IMR-90 (cell line): ENCODE measurements around the gene GALNT4. TPM values are rescaled to one million over a fixed set of nuclear protein-coding genes. Genes with fewer than 3 reads are reported as not detected.

ENCODE experiments used
- ATAC-seq: fragments of 200-7000 bp; cut with Tn5 transposase; 2 replicates; pipeline ENCODE4 v1.9.1; 2020; ENCODE audit warnings: low read depth, mild to moderate bottlenecking, moderate library complexity
- BruUV-seq: library from RNA; stranded (reverse); fragments of 400-500 nt; replicated peaks from 2 replicates; lab custom pipeline; 2021; lab: Mats Ljungman, UMichigan
- CTCF ChIA-PET: fragments of 300-600 bp; formaldehyde crosslinking; extraction: SDS; loops from one replicate; lab custom pipeline; 2021; ENCODE audit warnings: antibody characterized with exemption; lab: Yijun Ruan, JAX
- POLR2A ChIA-PET: fragments of 300-600 bp; sonication (Branson Sonifier 250); formaldehyde crosslinking; loops from one replicate; lab custom pipeline; 2022; ENCODE audit warnings: antibody characterized with exemption; ENCODE audit not compliant: unreplicated experiment; lab: Charles Lee
- DNase-seq: peaks from one replicate; pipeline ENCODE4 v3.0.0; 2013
- H2AFZ ChIP-seq: replicated peaks from 2 replicates; pipeline ENCODE3; 2013; ENCODE audit warnings: low read length, mild to moderate bottlenecking; ENCODE audit not compliant: poor library complexity
- H2AK5ac ChIP-seq: 2 replicates; pipeline ENCODE4 v1.6.1; 2013; ENCODE audit warnings: low read depth, low read length, inconsistent platforms
- H2AK9ac ChIP-seq: replicated peaks from 2 replicates; pipeline ENCODE3; 2013; ENCODE audit warnings: mild to moderate bottlenecking, low read depth, low read length, moderate library complexity; ENCODE audit not compliant: poor library complexity
- H2BK120ac ChIP-seq: 2 replicates; pipeline ENCODE4 v1.6.1; 2013; ENCODE audit warnings: low read depth, low read length, inconsistent platforms
- H2BK15ac ChIP-seq: 3 replicates; pipeline ENCODE4 v1.6.1; 2013; ENCODE audit warnings: low read depth, low read length, inconsistent platforms
- H2BK20ac ChIP-seq: 2 replicates; pipeline ENCODE4 v1.6.1; 2013; ENCODE audit warnings: low read depth, mild to moderate bottlenecking, inconsistent platforms, low read length, moderate library complexity
- H2BK5ac ChIP-seq: 2 replicates; pipeline ENCODE4 v1.6.1; 2013; ENCODE audit warnings: mild to moderate bottlenecking, low read depth, low read length, inconsistent platforms; ENCODE audit not compliant: poor library complexity, severe bottlenecking
- H3K14ac ChIP-seq: replicated peaks from 2 replicates; pipeline ENCODE4 v1.6.1; 2013; ENCODE audit warnings: low read depth, low read length, inconsistent platforms
- H3K18ac ChIP-seq: 2 replicates; pipeline ENCODE4 v1.6.1; 2013; ENCODE audit warnings: low read depth, low read length, control low read depth
- H3K23ac ChIP-seq: 2 replicates; pipeline ENCODE4 v1.6.1; 2013; ENCODE audit warnings: low read depth, low read length, inconsistent platforms
- H3K27ac ChIP-seq: 2 replicates; pipeline ENCODE4 v1.5.1; 2013; ENCODE audit warnings: mild to moderate bottlenecking, control low read depth, low read length; ENCODE audit not compliant: insufficient read depth
- H3K27me3 ChIP-seq: 2 replicates; pipeline ENCODE4 v1.6.1; 2013; ENCODE audit warnings: low read length; ENCODE audit not compliant: control insufficient read depth, insufficient read depth
- H3K36me3 ChIP-seq: 2 replicates; pipeline ENCODE4 v1.6.1; 2013; ENCODE audit warnings: low read length, mixed read lengths; ENCODE audit not compliant: control insufficient read depth, insufficient read depth
- H3K4ac ChIP-seq: 2 replicates; pipeline ENCODE4 v1.6.1; 2013; ENCODE audit warnings: low read depth, low read length, inconsistent platforms
- H3K4me1 ChIP-seq: 2 replicates; pipeline ENCODE4 v1.6.1; 2013; ENCODE audit warnings: low read length, mixed read lengths; ENCODE audit not compliant: control insufficient read depth, insufficient read depth
- H3K4me2 ChIP-seq: 2 replicates; pipeline ENCODE4 v1.6.1; 2013; ENCODE audit warnings: low read depth, mild to moderate bottlenecking, control low read depth, low read length, moderate library complexity
- H3K4me3 ChIP-seq: 2 replicates; pipeline ENCODE4 v1.5.1; 2013; ENCODE audit warnings: low read depth, mild to moderate bottlenecking, control low read depth, low read length, moderate library complexity; ENCODE audit not compliant: insufficient read depth
- H3K56ac ChIP-seq: 2 replicates; pipeline ENCODE4 v1.6.1; 2013; ENCODE audit warnings: low read length, inconsistent platforms; ENCODE audit not compliant: insufficient read depth; ENCODE audit errors: extremely low read depth
- H3K79me1 ChIP-seq, 2 experiments: 2 replicates each; pipeline ENCODE4 v1.6.1; 2013; ENCODE audit warnings: low read length in 2 of 2, inconsistent platforms in 1 of 2, low read depth in 1 of 2
- H3K9ac ChIP-seq: 2 replicates; pipeline ENCODE4 v1.6.1; 2013; ENCODE audit warnings: low read depth, low read length, control low read depth
- H3K9me1 ChIP-seq: 2 replicates; pipeline ENCODE4 v1.6.1; 2013; ENCODE audit warnings: low read length, inconsistent platforms; ENCODE audit not compliant: insufficient read depth
- H3K9me3 ChIP-seq: 2 replicates; pipeline ENCODE4 v1.6.1; 2013; ENCODE audit warnings: low read length; ENCODE audit not compliant: control insufficient read depth, insufficient read depth
- H4K20me1 ChIP-seq: 2 replicates; pipeline ENCODE4 v1.6.1; 2013; ENCODE audit warnings: low read length, inconsistent platforms; ENCODE audit not compliant: insufficient read depth
- H4K5ac ChIP-seq: 2 replicates; pipeline ENCODE4 v1.6.1; 2013; ENCODE audit warnings: mild to moderate bottlenecking, low read depth, low read length, control low read depth
- H4K8ac ChIP-seq, 2 experiments: 2 replicates each; pipeline ENCODE4 v1.6.1; 2013; ENCODE audit warnings: low read depth in 2 of 2, low read length in 2 of 2, control low read depth in 1 of 2, inconsistent platforms in 1 of 2
- H4K91ac ChIP-seq: 2 replicates; pipeline ENCODE4 v1.6.1; 2013; ENCODE audit warnings: low read depth, low read length, inconsistent platforms; ENCODE audit not compliant: insufficient read depth
- CHD1 ChIP-seq: IDR thresholded peaks from 2 replicates; pipeline ENCODE4 v1.6.1; 2012; ENCODE audit warnings: low read depth, low read length, improper control_type of control experiment
- MXI1 ChIP-seq: IDR thresholded peaks from 2 replicates; pipeline ENCODE4 v1.6.1; 2012; ENCODE audit warnings: low read depth, mild to moderate bottlenecking, low read length, moderate library complexity, borderline replicate concordance
- POLR2A ChIP-seq: IDR thresholded peaks from 2 replicates; pipeline ENCODE4 v1.6.1; 2012; ENCODE audit warnings: mild to moderate bottlenecking, low read depth, low read length
- RAD21 ChIP-seq: IDR thresholded peaks from 2 replicates; pipeline ENCODE4 v1.6.1; 2012; ENCODE audit warnings: low read length, improper control_type of control experiment
- RFX5 ChIP-seq: IDR thresholded peaks from 2 replicates; pipeline ENCODE4 v1.8.0; 2012; ENCODE audit warnings: low read depth, mild to moderate bottlenecking, low read length, moderate library complexity
- SMC3 ChIP-seq: fragments of 150-350 bp; IDR thresholded peaks from 2 replicates; pipeline ENCODE4 v1.6.1; 2016; ENCODE audit warnings: low read depth, mild to moderate bottlenecking, antibody characterized with exemption, low read length, moderate library complexity
- WGBS, 2 experiments: methylation state at CpG; one replicate each; pipeline versions ENCODE4 v1.1.5 to v1.1.7; 2013; ENCODE audit warnings: missing lambda C conversion rate in 2 of 2; ENCODE audit not compliant: insufficient read length in 1 of 2; ENCODE audit errors: extremely low coverage in 2 of 2; 5-methylcytosine and 5-hydroxymethylcytosine counted together
- dilution Hi-C: fragments of 300-500 bp; cut with HindIII; formaldehyde crosslinking; loops from one replicate; pipeline ENCODE4 v1.14.3; 2018; ENCODE audit warnings: low sequenced_read_pairs; ENCODE audit not compliant: unreplicated experiment
- in situ Hi-C: fragments of 300-500 bp; cut with MboI; formaldehyde crosslinking; loops from 3 replicates; pipeline ENCODE4 v1.14.3; 2019; ENCODE audit warnings: low sequenced_read_pairs, inconsistent platforms, mixed read lengths
- intact Hi-C: fragments of 100-400 bp; cut with micrococcal nuclease; formaldehyde crosslinking; loops from 2 replicates; pipeline ENCODE4 v1.10.0; 2022
- polyA plus RNA-seq, 3 experiments: library from polyadenylated mRNA; depleted of rRNA; stranded (reverse); fragments of >200 nt; gene quantifications; 2 replicates each; pipeline ENCODE4 v1.2.3, GENCODE V29; 2012; ENCODE audit warnings: low replicate concordance in 1 of 3
- total RNA-seq: library from RNA; depleted of rRNA; stranded (reverse); fragments of >200 nt; gene quantifications from 2 replicates; pipeline ENCODE4 v1.2.3, GENCODE V29; 2012
- TF ChIP-seq, protein P1 (sequence below): conservative IDR thresholded peaks from 2 replicates; pipeline ENCODE4 v1.5.1; 2012; ENCODE audit warnings: mild to moderate bottlenecking, low read depth, low read length, improper control_type of control experiment
- TF ChIP-seq, protein P2 (sequence below): fragments of 150-350 bp; IDR thresholded peaks from 2 replicates; pipeline ENCODE4 v1.6.1; 2016; ENCODE audit warnings: low read depth, mild to moderate bottlenecking, low read length, moderate library complexity, borderline replicate concordance
- TF ChIP-seq, protein P3 (sequence below): fragments of 150-350 bp; IDR thresholded peaks from 2 replicates; pipeline ENCODE4 v1.6.1; 2017; ENCODE audit warnings: mild to moderate bottlenecking, antibody characterized with exemption, low read length, low read depth

The GALNT4 gene
- total and polyA plus RNA-seq, 2 of the 4 experiments (the other 2 are of a cell fraction), result 2.6 to 9.0 TPM

DNA sequence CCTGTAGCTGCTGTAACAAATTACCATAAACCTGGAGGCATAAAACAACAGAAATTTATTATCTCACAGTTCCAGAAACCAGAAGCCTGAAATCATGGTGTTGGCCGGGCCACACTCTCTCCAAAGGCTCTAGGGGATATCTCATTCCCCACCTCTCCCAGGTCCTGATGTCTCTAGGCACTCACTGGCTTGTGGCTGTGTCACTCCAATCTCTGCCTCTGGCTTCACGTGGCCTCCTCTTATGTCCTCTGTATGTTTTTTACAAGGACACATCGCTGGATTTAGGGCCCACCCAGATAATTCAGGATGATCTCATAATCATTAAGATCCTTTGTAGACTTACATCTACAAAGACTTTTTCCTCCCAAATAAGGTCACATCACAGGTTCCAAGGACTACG is 8.0 kb downstream of the GALNT4 start:
- Histone ChIP-seq H3K56ac (no peak overlapping the region), H4K91ac (no peak overlapping the region), H3K9ac (no peak overlapping the region), H3K79me1 (peaks cover 13 to 33% of the 10 kb centered on the region in 2 experiments), H3K14ac (no peak overlapping the region), H3K4ac (no peak overlapping the region), H3K9me1 (no peaks in the 10 kb centered on the region), H2AK5ac (no peak overlapping the region), H3K4me1 (peaks cover 2% of the 10 kb centered on the region; the same call in 1 of the 2 replicates), H2BK120ac (no peak overlapping the region), H2BK5ac (no peak overlapping the region), H2BK15ac (no peak overlapping the region), H4K5ac (no peak overlapping the region), H3K18ac (no peak overlapping the region), H4K20me1 (peaks cover 3% of the 10 kb centered on the region; the same call in 1 of the 2 replicates), H3K23ac (no peak overlapping the region), H3K9me3 (no peaks in the 10 kb centered on the region), H3K27me3 (no peaks in the 10 kb centered on the region), H3K4me3 (no peak overlapping the region), H3K36me3 (no peaks in the 10 kb centered on the region), H2BK20ac (no peak overlapping the region), H3K4me2 (no peak overlapping the region), H4K8ac (no peak overlapping the region), H3K27ac (no peak overlapping the region), H2AFZ (no peak overlapping the region), H2AK9ac (no peak overlapping the region)
- in situ Hi-C loops (loop anchor here (25.0 kb wide), 1 partner anchor 1379 kb away; the partner anchor contains the start of genes CEP290 and TMTC3), intact Hi-C loops (no loop called here), dilution Hi-C loops (no loop called here)
- WGBS, 2 experiments, result 56% methylated on average over 3 of the region's 4 CpGs; no CpG with 5 or more reads in 1 of the 2 experiments
- DNase-seq, result no peak
- no TSS peak for BruUV-seq
- POLR2A ChIA-PET, result no interaction called here
- CTCF ChIA-PET, result no interaction called here
- TF ChIP-seq RFX5 (no peak), POLR2A (no peak), MXI1 (no peak), RAD21 (no peak), SMC3 (no peak), CHD1 (no peak)
- TF ChIP-seq, protein P1, sequence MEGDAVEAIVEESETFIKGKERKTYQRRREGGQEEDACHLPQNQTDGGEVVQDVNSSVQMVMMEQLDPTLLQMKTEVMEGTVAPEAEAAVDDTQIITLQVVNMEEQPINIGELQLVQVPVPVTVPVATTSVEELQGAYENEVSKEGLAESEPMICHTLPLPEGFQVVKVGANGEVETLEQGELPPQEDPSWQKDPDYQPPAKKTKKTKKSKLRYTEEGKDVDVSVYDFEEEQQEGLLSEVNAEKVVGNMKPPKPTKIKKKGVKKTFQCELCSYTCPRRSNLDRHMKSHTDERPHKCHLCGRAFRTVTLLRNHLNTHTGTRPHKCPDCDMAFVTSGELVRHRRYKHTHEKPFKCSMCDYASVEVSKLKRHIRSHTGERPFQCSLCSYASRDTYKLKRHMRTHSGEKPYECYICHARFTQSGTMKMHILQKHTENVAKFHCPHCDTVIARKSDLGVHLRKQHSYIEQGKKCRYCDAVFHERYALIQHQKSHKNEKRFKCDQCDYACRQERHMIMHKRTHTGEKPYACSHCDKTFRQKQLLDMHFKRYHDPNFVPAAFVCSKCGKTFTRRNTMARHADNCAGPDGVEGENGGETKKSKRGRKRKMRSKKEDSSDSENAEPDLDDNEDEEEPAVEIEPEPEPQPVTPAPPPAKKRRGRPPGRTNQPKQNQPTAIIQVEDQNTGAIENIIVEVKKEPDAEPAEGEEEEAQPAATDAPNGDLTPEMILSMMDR, result no peak
- TF ChIP-seq, protein P2, sequence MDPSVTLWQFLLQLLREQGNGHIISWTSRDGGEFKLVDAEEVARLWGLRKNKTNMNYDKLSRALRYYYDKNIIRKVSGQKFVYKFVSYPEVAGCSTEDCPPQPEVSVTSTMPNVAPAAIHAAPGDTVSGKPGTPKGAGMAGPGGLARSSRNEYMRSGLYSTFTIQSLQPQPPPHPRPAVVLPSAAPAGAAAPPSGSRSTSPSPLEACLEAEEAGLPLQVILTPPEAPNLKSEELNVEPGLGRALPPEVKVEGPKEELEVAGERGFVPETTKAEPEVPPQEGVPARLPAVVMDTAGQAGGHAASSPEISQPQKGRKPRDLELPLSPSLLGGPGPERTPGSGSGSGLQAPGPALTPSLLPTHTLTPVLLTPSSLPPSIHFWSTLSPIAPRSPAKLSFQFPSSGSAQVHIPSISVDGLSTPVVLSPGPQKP, result no peak
- TF ChIP-seq, protein P3, sequence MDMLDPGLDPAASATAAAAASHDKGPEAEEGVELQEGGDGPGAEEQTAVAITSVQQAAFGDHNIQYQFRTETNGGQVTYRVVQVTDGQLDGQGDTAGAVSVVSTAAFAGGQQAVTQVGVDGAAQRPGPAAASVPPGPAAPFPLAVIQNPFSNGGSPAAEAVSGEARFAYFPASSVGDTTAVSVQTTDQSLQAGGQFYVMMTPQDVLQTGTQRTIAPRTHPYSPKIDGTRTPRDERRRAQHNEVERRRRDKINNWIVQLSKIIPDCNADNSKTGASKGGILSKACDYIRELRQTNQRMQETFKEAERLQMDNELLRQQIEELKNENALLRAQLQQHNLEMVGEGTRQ, result no peak
- ATAC-seq, result no peak
